ENCODE results near the gene ESR1.

Gene ESR1

GRCh38 chr6:151900256-151900655 lies 92.8 kb downstream of the ESR1 start:
- Histone ChIP-seq H3K9me2 (replicated peaks; ENCODE audit: control insufficient read depth, low read length) (no peaks in the 10 kb centered on the region), H3K27ac (ENCODE audit: low read depth, low read length) (no peak overlapping the region), H4K20me1 (ENCODE audit: control insufficient read depth, insufficient read depth, low read depth, low read length) (no peaks in the 10 kb centered on the region), H3K4me1 (ENCODE audit: control insufficient read depth, low read length) (no peaks in the 10 kb centered on the region), H3F3A (ENCODE audit: control insufficient read depth, insufficient read depth) (no peaks in the 10 kb centered on the region), H3K79me2 (ENCODE audit: control insufficient read depth, low read length) (no peaks in the 10 kb centered on the region), H3K4me2 (ENCODE audit: low read length) (no peak overlapping the region), H3K27me3 (ENCODE audit: control insufficient read depth, low read length) (no peaks in the 10 kb centered on the region), H3K36me3 (ENCODE audit: control insufficient read depth, low read length) (no peaks in the 10 kb centered on the region), H3K4me3 (ENCODE audit: low read length) (no peak overlapping the region), H3K9me3 (ENCODE audit: control insufficient read depth, insufficient read depth, low read length) (no peaks in the 10 kb centered on the region)
- TF ChIP-seq EZH2phosphoT487 (IDR thresholded peaks at IDR 0.05; ENCODE audit: borderline replicate concordance, low read length) (no peak), CTCF (IDR thresholded peaks at IDR 0.05; ENCODE audit: low read depth, low read length, poor library complexity, severe bottlenecking) (no peak)

- H3K27ac ChIP-seq (ENCODE audit: low read depth, low read length): no peak overlapping the region
- H3K27me3 ChIP-seq (ENCODE audit: control insufficient read depth, low read length): no peaks in the 10 kb centered on the region
- no peaks in the 10 kb centered on the region for H3K79me2 ChIP-seq (ENCODE audit: control insufficient read depth, low read length)
- H3K9me3 ChIP-seq (ENCODE audit: control insufficient read depth, insufficient read depth, low read length): no peaks in the 10 kb centered on the region
- H4K20me1 ChIP-seq (ENCODE audit: control insufficient read depth, insufficient read depth, low read depth, low read length): no peaks in the 10 kb centered on the region
- no peaks in the 10 kb centered on the region for H3F3A ChIP-seq (ENCODE audit: control insufficient read depth, insufficient read depth)
- H3K4me1 ChIP-seq (ENCODE audit: control insufficient read depth, low read length): no peaks in the 10 kb centered on the region
- no peak overlapping the region for H3K4me3 ChIP-seq (ENCODE audit: low read length)
- TF ChIP-seq CTCF (IDR thresholded peaks at IDR 0.05; ENCODE audit: low read depth, low read length, poor library complexity, severe bottlenecking) (no peak), EZH2phosphoT487 (IDR thresholded peaks at IDR 0.05; ENCODE audit: borderline replicate concordance, low read length) (no peak)
- no peak overlapping the region for H3K4me2 ChIP-seq (ENCODE audit: low read length)
- H3K36me3 ChIP-seq (ENCODE audit: control insufficient read depth, low read length): no peaks in the 10 kb centered on the region
- no peaks in the 10 kb centered on the region for H3K9me2 ChIP-seq (replicated peaks; ENCODE audit: control insufficient read depth, low read length)
These were observed 93.5 kb downstream of the ESR1 start for GRCh38 chr6:151901009-151901411.

GRCh38 chr6:151904631-151905030 lies 97.1 kb downstream of the ESR1 start:
- Histone ChIP-seq H3K4me3 (ENCODE audit: low read length) (no peak overlapping the region), H4K20me1 (ENCODE audit: control insufficient read depth, insufficient read depth, low read depth, low read length) (no peaks in the 10 kb centered on the region), H3K36me3 (ENCODE audit: control insufficient read depth, low read length) (no peaks in the 10 kb centered on the region), H3K9me2 (replicated peaks; ENCODE audit: control insufficient read depth, low read length) (no peaks in the 10 kb centered on the region), H3K4me1 (ENCODE audit: control insufficient read depth, low read length) (no peaks in the 10 kb centered on the region), H3K27ac (ENCODE audit: low read depth, low read length) (no peak overlapping the region), H3F3A (ENCODE audit: control insufficient read depth, insufficient read depth) (no peaks in the 10 kb centered on the region), H3K9me3 (ENCODE audit: control insufficient read depth, insufficient read depth, low read length) (no peaks in the 10 kb centered on the region), H3K4me2 (ENCODE audit: low read length) (no peak overlapping the region), H3K79me2 (ENCODE audit: control insufficient read depth, low read length) (no peaks in the 10 kb centered on the region), H3K27me3 (ENCODE audit: control insufficient read depth, low read length) (no peaks in the 10 kb centered on the region)
- TF ChIP-seq CTCF (IDR thresholded peaks at IDR 0.05; ENCODE audit: low read depth, low read length, poor library complexity, severe bottlenecking): no peak
- no peak for TF ChIP-seq EZH2phosphoT487 (IDR thresholded peaks at IDR 0.05; ENCODE audit: borderline replicate concordance, low read length)

- TF ChIP-seq EZH2phosphoT487 (IDR thresholded peaks at IDR 0.05; ENCODE audit: borderline replicate concordance, low read length): no peak
- H3K36me3 ChIP-seq (ENCODE audit: control insufficient read depth, low read length): no peaks in the 10 kb centered on the region
- H3K9me3 ChIP-seq (ENCODE audit: control insufficient read depth, insufficient read depth, low read length): no peaks in the 10 kb centered on the region
- no peak overlapping the region for H3K4me3 ChIP-seq (ENCODE audit: low read length)
- H3K79me2 ChIP-seq (ENCODE audit: control insufficient read depth, low read length): no peaks in the 10 kb centered on the region
- no peak overlapping the region for H3K4me2 ChIP-seq (ENCODE audit: low read length)
- no peaks in the 10 kb centered on the region for H3K27me3 ChIP-seq (ENCODE audit: control insufficient read depth, low read length)
- H3K4me1 ChIP-seq (ENCODE audit: control insufficient read depth, low read length): no peaks in the 10 kb centered on the region
- no peaks in the 10 kb centered on the region for H3K9me2 ChIP-seq (replicated peaks; ENCODE audit: control insufficient read depth, low read length)
- no peak overlapping the region for H3K27ac ChIP-seq (ENCODE audit: low read depth, low read length)
- H4K20me1 ChIP-seq (ENCODE audit: control insufficient read depth, insufficient read depth, low read depth, low read length): no peaks in the 10 kb centered on the region
- H3F3A ChIP-seq (ENCODE audit: control insufficient read depth, insufficient read depth): no peaks in the 10 kb centered on the region
These were observed 97.6 kb downstream of the ESR1 start for GRCh38 chr6:151905072-151905471.

Measured in DOHH2 (cell line).